ENCODE data around the gene EXOC6B.
A peak's percentile ranks its signal among the peaks of the same experiment; 100 is the strongest.

EXOC6B gene

DNA sequence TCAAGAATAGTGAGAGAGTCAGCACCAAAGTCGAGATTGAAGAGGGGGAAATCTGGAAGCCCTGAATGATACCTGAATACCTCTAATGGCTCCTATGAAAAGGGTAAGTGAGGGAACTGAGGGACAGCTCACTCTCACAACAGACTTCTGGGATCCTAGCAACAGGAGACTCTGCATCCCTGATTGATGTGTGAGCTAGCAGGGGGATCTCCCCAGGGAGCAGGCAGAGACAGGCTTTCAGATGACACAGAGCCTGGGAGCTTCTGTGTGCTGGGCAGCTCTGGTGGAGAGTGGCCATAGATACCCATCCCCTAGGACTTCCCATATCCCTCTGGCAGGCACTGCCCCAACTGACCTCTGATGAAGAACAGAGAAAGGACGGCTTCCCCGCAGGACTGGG is 206.2 kb downstream of the EXOC6B start:
- TF ChIP-seq, protein P1, sequence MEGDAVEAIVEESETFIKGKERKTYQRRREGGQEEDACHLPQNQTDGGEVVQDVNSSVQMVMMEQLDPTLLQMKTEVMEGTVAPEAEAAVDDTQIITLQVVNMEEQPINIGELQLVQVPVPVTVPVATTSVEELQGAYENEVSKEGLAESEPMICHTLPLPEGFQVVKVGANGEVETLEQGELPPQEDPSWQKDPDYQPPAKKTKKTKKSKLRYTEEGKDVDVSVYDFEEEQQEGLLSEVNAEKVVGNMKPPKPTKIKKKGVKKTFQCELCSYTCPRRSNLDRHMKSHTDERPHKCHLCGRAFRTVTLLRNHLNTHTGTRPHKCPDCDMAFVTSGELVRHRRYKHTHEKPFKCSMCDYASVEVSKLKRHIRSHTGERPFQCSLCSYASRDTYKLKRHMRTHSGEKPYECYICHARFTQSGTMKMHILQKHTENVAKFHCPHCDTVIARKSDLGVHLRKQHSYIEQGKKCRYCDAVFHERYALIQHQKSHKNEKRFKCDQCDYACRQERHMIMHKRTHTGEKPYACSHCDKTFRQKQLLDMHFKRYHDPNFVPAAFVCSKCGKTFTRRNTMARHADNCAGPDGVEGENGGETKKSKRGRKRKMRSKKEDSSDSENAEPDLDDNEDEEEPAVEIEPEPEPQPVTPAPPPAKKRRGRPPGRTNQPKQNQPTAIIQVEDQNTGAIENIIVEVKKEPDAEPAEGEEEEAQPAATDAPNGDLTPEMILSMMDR (conservative IDR thresholded peaks at IDR 0.05; ENCODE audit: low read length) = no peak
- DNase-seq (ENCODE audit: low read depth) = no peak
- H3K4me3 ChIP-seq (ENCODE audit: low read length) = no peak overlapping the region

DNA sequence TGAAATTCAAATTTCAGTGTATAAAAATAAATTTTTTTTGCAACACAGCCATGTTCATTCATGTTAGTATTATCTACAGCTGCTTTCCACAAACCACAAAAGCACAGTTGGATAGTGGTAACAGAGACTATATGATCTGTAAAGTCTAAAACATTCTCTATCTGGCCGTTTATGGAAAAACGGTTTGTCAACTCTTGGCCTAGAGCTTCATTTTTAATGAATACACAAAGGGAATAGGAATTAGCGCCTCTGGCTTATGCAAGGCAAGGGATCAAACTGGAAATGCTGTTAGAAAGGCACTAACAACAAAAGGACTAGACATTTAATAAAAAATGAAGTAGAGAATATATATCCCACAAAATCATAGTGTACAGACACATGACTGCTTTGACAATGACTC is 211.9 kb downstream of the EXOC6B start:
- TF ChIP-seq, protein P1 (conservative IDR thresholded peaks at IDR 0.05; ENCODE audit: low read length) = no peak
- DNase-seq (ENCODE audit: low read depth) = no peak
- no peak overlapping the region for H3K4me3 ChIP-seq (ENCODE audit: low read length)

DNA sequence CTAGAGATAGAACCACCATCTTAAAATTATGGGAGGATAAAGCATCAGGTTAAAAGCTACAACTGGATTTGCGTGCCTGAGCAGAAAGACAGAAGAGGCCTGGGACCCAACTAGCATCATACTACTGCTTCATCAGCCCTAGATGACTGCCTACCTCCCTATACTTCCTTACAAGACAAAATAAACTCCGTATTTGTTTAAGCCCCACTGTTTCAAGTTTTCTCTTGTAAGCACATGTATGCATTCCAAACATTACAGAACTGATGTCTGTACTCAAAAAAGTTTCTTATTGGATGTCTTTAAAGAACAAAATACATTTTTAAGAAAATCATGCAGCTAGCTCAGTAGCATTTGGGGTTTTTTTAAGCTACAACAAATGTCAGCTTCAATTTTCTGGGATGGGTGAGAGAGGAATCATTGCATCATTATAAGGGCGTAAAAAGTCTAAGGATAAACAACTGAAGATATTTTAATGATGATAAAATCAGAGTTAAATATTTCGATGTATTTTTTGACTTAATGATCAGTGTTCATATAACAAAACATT is 213.1 kb downstream of the EXOC6B start:
- DNase-seq (ENCODE audit: low read depth) = no peak
- TF ChIP-seq, protein P1 (conservative IDR thresholded peaks at IDR 0.05; ENCODE audit: low read length) = no peak
- H3K4me3 ChIP-seq (ENCODE audit: low read length) = no peak overlapping the region

DNA sequence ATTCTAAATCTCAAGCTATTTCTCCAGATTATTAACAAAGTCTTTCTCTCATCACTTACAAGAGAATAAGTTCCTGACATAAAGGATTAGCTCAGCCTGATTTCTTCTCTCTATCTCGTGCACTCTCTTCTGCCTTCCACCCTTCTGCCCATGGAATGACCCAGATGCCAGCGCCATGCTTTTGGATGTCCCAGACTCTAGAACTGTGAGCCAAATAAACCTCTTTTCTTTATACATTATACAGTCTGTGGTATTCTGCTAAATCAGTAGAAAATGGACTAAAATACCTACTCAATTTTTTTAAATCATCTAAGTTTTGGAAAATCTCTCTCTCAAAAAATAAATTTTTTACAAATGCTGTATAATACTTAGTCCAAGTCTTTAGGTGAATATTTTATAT is 218.6 kb downstream of the EXOC6B start:
- no peak for DNase-seq (ENCODE audit: low read depth)
- TF ChIP-seq, protein P1 (conservative IDR thresholded peaks at IDR 0.05; ENCODE audit: low read length) = no peak
- H3K4me3 ChIP-seq (ENCODE audit: low read length) = no peak overlapping the region

DNA sequence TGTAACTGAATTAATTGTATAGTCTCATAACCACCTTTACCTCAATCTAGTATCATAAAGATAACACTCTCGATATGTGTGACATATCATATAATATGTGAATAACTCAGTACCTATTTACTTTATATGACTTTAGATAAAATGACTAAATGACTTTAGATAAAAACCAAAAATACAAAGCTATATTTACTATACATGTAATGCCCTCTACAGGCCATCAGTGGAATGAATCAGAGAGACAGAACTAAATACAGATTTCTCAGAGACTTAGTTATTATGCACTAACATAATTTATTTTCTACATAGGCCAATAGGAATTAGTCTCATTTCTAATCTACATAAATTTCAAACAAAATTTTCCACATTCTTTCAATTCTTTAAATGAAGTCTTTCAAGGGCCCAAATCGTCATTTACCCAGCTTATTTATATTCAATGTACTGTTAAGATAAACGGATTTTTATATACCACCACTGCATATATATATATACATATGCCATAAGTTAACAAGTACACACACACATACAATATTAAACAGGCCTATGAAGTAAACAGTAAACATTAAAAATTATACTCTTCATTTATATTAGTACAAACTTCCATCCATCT is 219.9 kb downstream of the EXOC6B start:
- H3K4me3 ChIP-seq (ENCODE audit: low read length) = no peak overlapping the region
- TF ChIP-seq, protein P1 (conservative IDR thresholded peaks at IDR 0.05; ENCODE audit: low read length) = peak; percentile 84
- no peak for DNase-seq (ENCODE audit: low read depth)

DNA sequence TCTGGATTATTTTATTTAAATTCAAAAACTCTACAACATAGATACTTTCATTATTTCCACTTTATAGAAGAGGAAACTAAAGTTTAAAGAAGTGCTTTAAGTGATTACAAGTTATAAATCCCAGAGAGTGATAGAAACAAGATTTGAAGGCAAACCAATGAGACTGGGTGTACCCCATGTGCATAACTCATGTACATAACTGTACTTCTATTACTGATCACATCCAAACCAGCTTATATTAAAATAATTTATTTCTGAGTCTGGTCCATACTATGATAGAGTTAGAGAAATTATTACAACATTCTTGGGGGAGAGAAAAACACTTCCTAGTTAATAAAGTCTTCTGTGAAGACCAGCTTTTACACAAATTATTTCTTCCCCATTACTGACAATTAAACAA is 221.4 kb downstream of the EXOC6B start:
- no peak for DNase-seq (ENCODE audit: low read depth)
- TF ChIP-seq, protein P1 (conservative IDR thresholded peaks at IDR 0.05; ENCODE audit: low read length) = no peak
- H3K4me3 ChIP-seq (ENCODE audit: low read length) = no peak overlapping the region

DNA sequence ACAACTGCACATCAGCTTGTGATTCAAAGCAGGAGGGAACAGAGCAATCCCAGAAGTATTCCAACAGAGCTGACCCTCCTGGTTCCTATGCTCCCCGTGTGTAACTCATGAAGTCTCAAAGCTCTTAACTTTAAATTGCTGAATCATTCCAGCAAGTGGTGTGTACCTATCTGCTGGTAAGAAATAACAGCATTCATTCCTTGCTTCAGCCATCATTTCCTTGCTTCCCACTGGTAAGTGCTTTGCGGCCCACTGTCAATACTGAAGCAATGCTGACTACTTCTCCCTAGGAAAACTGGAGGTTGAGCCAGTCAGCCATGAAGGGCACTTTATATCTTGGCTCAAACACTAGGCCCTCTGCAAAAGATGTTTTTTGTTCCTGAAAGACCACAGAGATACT is 222.4 kb downstream of the EXOC6B start:
- TF ChIP-seq, protein P1 (conservative IDR thresholded peaks at IDR 0.05; ENCODE audit: low read length) = no peak
- no peak for DNase-seq (ENCODE audit: low read depth)
- no peak overlapping the region for H3K4me3 ChIP-seq (ENCODE audit: low read length)

Data from AG10803 (cell line).